ENCODE results near the gene TSSK3.

GRCh38 chr1:32386676-32387392 is 24.5 kb downstream of the TSSK3 start:
- TF ChIP-seq CTCF (IDR thresholded peaks at IDR 0.05) (no peak), EZH2 (IDR thresholded peaks at IDR 0.05; ENCODE audit: borderline replicate concordance, insufficient read depth, low read depth, low read length, poor library complexity, severe bottlenecking) (no peak)

Measured in B cell (primary cell).